Endothelial cell of umbilical vein (primary cell): ENCODE results near the gene APOC1. TPM values are rescaled to one million over a fixed set of nuclear protein-coding genes. Genes with fewer than 3 reads are reported as not detected.

ENCODE experiments used
- BruUV-seq: library from RNA; stranded (reverse); fragments of 400-500 nt; replicated peaks from 2 replicates; lab custom pipeline; 2021; lab: Mats Ljungman, UMichigan
- CTCF ChIA-PET: fragments of 300-600, 350-600 bp; sonication (Branson Sonifier 250); formaldehyde crosslinking; loops from one replicate; lab custom pipeline; 2021; ENCODE audit warnings: antibody characterized with exemption, inconsistent platforms; lab: Charles Lee
- POLR2A ChIA-PET: fragments of 300-600, 350-600 bp; sonication (Branson Sonifier 250); formaldehyde crosslinking; loops from one replicate; lab custom pipeline; 2021; ENCODE audit warnings: antibody characterized with exemption, inconsistent platforms; lab: Charles Lee
- DNase-seq: peaks from one replicate; pipeline ENCODE4 v3.0.0-alpha.2; 2011; ENCODE audit warnings: low read depth, low spot score
- FAIRE-seq: peaks from 2 replicates; lab custom pipeline; 2011; peaks lifted over from hg19 to GRCh38; lab: Jason Lieb, UNC
- H2AFZ ChIP-seq: 2 replicates; pipeline ENCODE4 v1.6.0; 2012; ENCODE audit warnings: low read depth, low read length, control low read depth, inconsistent platforms
- H3K27ac ChIP-seq: 2 replicates; pipeline ENCODE4 v1.5.1; 2011; ENCODE audit warnings: low read depth, mild to moderate bottlenecking, control low read depth, low read length, moderate library complexity; ENCODE audit not compliant: insufficient read depth
- H3K27me3 ChIP-seq, 2 experiments: 2 replicates each; pipeline versions ENCODE4 v1.6.0 to v1.6.1; 2011; ENCODE audit warnings: low read length in 2 of 2, mixed read lengths in 1 of 2; ENCODE audit not compliant: control insufficient read depth in 2 of 2, insufficient read depth in 2 of 2
- H3K36me3 ChIP-seq, 2 experiments: 2 replicates in 1 of 2; 3 replicates in 1 of 2; pipeline ENCODE4 v1.5.1; 2011; ENCODE audit warnings: low read length in 2 of 2, mild to moderate bottlenecking in 1 of 2, moderate library complexity in 1 of 2; ENCODE audit not compliant: control insufficient read depth in 2 of 2, insufficient read depth in 2 of 2; ENCODE audit errors: extremely low read depth in 1 of 2
- H3K4me1 ChIP-seq: 3 replicates; pipeline ENCODE4 v1.5.1; 2011; ENCODE audit warnings: mild to moderate bottlenecking, low read length; ENCODE audit not compliant: control insufficient read depth, insufficient read depth; ENCODE audit errors: extremely low read depth
- H3K4me2 ChIP-seq: 2 replicates; pipeline ENCODE4 v1.6.1; 2011; ENCODE audit warnings: low read length, control low read depth, mixed read lengths; ENCODE audit not compliant: insufficient read depth
- H3K4me3 ChIP-seq, 3 experiments: fragments of 200-600 bp in 1 of 3; sonication (generic), shearing (Covaris generic) in 1 of 3; replicated peaks in 1 of 3; 2 replicates each; pipeline ENCODE4 v1.5.1; 2011 to 2016; ENCODE audit warnings: control low read depth in 3 of 3, low read length in 3 of 3, mild to moderate bottlenecking in 2 of 3, inconsistent platforms in 1 of 3, low read depth in 1 of 3, moderate library complexity in 1 of 3; ENCODE audit not compliant: insufficient read depth in 1 of 3
- H3K79me2 ChIP-seq: 2 replicates; pipeline ENCODE4 v1.6.0; 2012; ENCODE audit warnings: low read length, inconsistent platforms; ENCODE audit not compliant: control insufficient read depth, insufficient read depth
- H3K9ac ChIP-seq: replicated peaks from 2 replicates; pipeline ENCODE3; 2011; ENCODE audit warnings: low read length, control low read depth; ENCODE audit not compliant: insufficient read depth; ENCODE audit errors: extremely low read depth
- H3K9me1 ChIP-seq: replicated peaks from 3 replicates; pipeline ENCODE4 v1.6.0; 2011; ENCODE audit warnings: mild to moderate bottlenecking, low read length; ENCODE audit not compliant: control insufficient read depth, insufficient read depth; ENCODE audit errors: extremely low read depth
- H3K9me3 ChIP-seq: replicated peaks from 2 replicates; pipeline ENCODE4 v1.5.1; 2012; ENCODE audit warnings: low read length, inconsistent platforms; ENCODE audit not compliant: control insufficient read depth, insufficient read depth
- H4K20me1 ChIP-seq: replicated peaks from 2 replicates; pipeline ENCODE3; 2011; ENCODE audit warnings: mild to moderate bottlenecking, low read length; ENCODE audit not compliant: control insufficient read depth, insufficient read depth; ENCODE audit errors: extremely low read depth
- EZH2 ChIP-seq: IDR thresholded peaks from 2 replicates; pipeline ENCODE4 v1.6.1; 2012; ENCODE audit warnings: borderline replicate concordance, low read depth, mild to moderate bottlenecking, moderate library complexity, low read length, inconsistent platforms; ENCODE audit not compliant: severe bottlenecking
- FOS ChIP-seq: IDR thresholded peaks from 2 replicates; pipeline ENCODE4 v1.6.1; 2011; ENCODE audit warnings: mild to moderate bottlenecking, low read length, moderate library complexity, borderline replicate concordance; ENCODE audit not compliant: insufficient read depth
- GATA2 ChIP-seq: IDR thresholded peaks from 2 replicates; pipeline ENCODE4 v1.7.0; 2011; ENCODE audit warnings: low read depth, mild to moderate bottlenecking, moderate library complexity, mixed read lengths, low read length; ENCODE audit not compliant: insufficient read length, insufficient read depth
- JUN ChIP-seq: IDR thresholded peaks from 2 replicates; pipeline ENCODE4 v1.6.1; 2011; ENCODE audit warnings: borderline replicate concordance, low read depth; ENCODE audit not compliant: insufficient read length, insufficient read depth
- MYC ChIP-seq: IDR thresholded peaks from one replicate; pipeline ENCODE4 v1.6.1; 2011; ENCODE audit warnings: mild to moderate bottlenecking, low read depth, low read length
- POLR2A ChIP-seq: IDR thresholded peaks from 2 replicates; pipeline ENCODE4 v1.6.1; 2012; ENCODE audit warnings: low read depth, mild to moderate bottlenecking, control low read depth, low read length
- POLR2AphosphoS5 ChIP-seq: IDR thresholded peaks from 2 replicates; pipeline ENCODE4 v1.6.1; 2012; ENCODE audit warnings: low read depth, mild to moderate bottlenecking, control low read depth, low read length, moderate library complexity; ENCODE audit not compliant: insufficient read depth
- dilution Hi-C: fragments of 300-500 bp; cut with MboI; formaldehyde crosslinking; loops from one replicate; pipeline ENCODE4 v1.15.0; 2019; ENCODE audit warnings: low sequenced_read_pairs; ENCODE audit not compliant: extremely low pct_ligation_motif_present
- intact Hi-C: fragments of 100-400 bp; cut with micrococcal nuclease; formaldehyde crosslinking; loops from one replicate; pipeline ENCODE4 v1.10.0; 2022
- polyA plus RNA-seq, 4 experiments: library from polyadenylated mRNA; depleted of rRNA in 3 of 4; stranded (reverse) in 3 of 4; unstranded in 1 of 4; fragments of >200 nt; gene quantifications; 2 replicates each; pipeline versions ENCODE4 v1.2.1 to v1.2.3, GENCODE V29; 2011 to 2012; ENCODE audit warnings: missing spikeins in 1 of 4
- total RNA-seq: library from RNA; stranded (reverse); gene quantifications from 2 replicates; pipeline ENCODE4 v1.2.3, GENCODE V29; 2021
- TF ChIP-seq, protein P1 (sequence below): IDR thresholded peaks from 2 replicates; pipeline ENCODE4 v1.6.1; 2011; ENCODE audit not compliant: insufficient read depth, insufficient read length
- TF ChIP-seq, protein P2 (sequence below), 2 donors: IDR thresholded peaks; 1 replicate in 1 of 2; 2 replicates in 1 of 2; pipeline ENCODE4 v1.5.1; 2011; ENCODE audit warnings: low read length in 2 of 2, mild to moderate bottlenecking in 2 of 2, moderate library complexity in 2 of 2, control low read depth in 1 of 2, inconsistent platforms in 1 of 2, low read depth in 1 of 2; ENCODE audit not compliant: insufficient read depth in 1 of 2; ENCODE audit errors: extremely low read depth in 1 of 2

APOC1 gene
- total and polyA plus RNA-seq, 2 donors (not counting 3 experiments of a cell fraction or from before 2014, with no cell fraction given): 5.0 to 18.5 TPM

DNA sequence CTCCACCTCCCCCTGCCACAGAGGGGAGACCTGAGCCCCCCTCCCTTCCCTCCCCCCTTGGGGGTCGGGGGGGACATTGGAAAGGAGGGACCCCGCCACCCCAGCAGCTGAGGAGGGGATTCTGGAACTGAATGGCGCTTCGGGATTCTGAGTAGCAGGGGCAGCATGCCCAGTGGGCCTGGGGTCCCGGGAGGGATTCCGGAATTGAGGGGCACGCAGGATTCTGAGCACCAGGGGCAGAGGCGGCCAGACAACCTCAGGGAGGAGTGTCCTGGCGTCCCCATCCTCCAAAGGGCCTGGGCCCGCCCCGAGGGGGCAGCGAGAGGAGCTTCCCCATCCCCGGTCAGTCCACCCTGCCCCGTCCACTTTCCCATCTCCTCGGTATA is 11.2 kb upstream of the APOC1 start:
- intact Hi-C loops: loop anchor here (1.0 kb wide), 2 partner anchors 13 to 48 kb away; no protein-coding TSS in a partner anchor
- DNase-seq (no peak), FAIRE-seq (no peak)
- H3K36me3 ChIP-seq: peaks cover 0 to 6% of the 10 kb centered on the region in 2 experiments
- TF ChIP-seq POLR2AphosphoS5 (no peak), JUN (no peak), FOS (no peak), GATA2 (no peak), EZH2 (no peak), MYC (no peak), POLR2A (no peak)
- TF ChIP-seq, protein P1, sequence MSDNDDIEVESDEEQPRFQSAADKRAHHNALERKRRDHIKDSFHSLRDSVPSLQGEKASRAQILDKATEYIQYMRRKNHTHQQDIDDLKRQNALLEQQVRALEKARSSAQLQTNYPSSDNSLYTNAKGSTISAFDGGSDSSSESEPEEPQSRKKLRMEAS: no peak
- TF ChIP-seq, protein P2, sequence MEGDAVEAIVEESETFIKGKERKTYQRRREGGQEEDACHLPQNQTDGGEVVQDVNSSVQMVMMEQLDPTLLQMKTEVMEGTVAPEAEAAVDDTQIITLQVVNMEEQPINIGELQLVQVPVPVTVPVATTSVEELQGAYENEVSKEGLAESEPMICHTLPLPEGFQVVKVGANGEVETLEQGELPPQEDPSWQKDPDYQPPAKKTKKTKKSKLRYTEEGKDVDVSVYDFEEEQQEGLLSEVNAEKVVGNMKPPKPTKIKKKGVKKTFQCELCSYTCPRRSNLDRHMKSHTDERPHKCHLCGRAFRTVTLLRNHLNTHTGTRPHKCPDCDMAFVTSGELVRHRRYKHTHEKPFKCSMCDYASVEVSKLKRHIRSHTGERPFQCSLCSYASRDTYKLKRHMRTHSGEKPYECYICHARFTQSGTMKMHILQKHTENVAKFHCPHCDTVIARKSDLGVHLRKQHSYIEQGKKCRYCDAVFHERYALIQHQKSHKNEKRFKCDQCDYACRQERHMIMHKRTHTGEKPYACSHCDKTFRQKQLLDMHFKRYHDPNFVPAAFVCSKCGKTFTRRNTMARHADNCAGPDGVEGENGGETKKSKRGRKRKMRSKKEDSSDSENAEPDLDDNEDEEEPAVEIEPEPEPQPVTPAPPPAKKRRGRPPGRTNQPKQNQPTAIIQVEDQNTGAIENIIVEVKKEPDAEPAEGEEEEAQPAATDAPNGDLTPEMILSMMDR (IDR thresholded peaks at IDR 0.05; ENCODE audit: extremely low read depth in 1 of 2, insufficient read depth in 1 of 2, low read depth in 1 of 2, low read length in 2 of 2): no peak
- H3K79me2 ChIP-seq: no peaks in the 10 kb centered on the region
- H3K9ac ChIP-seq: no peak overlapping the region
- no peaks in the 10 kb centered on the region for H4K20me1 ChIP-seq
- H3K9me1 ChIP-seq: no peaks in the 10 kb centered on the region
- BruUV-seq: TSS peak; percentile 70
- H3K4me2 ChIP-seq: no peak overlapping the region
- no peak overlapping the region for H3K4me3 ChIP-seq
- H3K9me3 ChIP-seq: no peaks in the 10 kb centered on the region
- ChIA-PET CTCF (interaction anchor here (0.6 to 5.1 kb wide), 9 partner anchors 9 to 436 kb away, joined by 3 to 62 read pairs (median 5); partner anchors contain the start of genes CLPTM1 and TOMM40), POLR2A (no interaction called here)
- peaks cover 9 to 11% of the 10 kb centered on the region in 2 experiments for H3K27me3 ChIP-seq
- H3K4me1 ChIP-seq: peaks cover 5% of the 10 kb centered on the region
- no peak overlapping the region for H3K27ac ChIP-seq
- dilution Hi-C loops: no loop called here
- no peak overlapping the region for H2AFZ ChIP-seq
